SK-N-SH (cell line): Measurements from ENCODE around the gene INPP5E. TPM values are rescaled to one million over a fixed set of nuclear protein-coding genes. Genes with fewer than 3 reads are reported as not detected.

Experiments
- CTCF ChIA-PET: fragments of 300-600, 350-600 bp; formaldehyde crosslinking; extraction: SDS; loops from one replicate; lab custom pipeline; 2021; lab: Yijun Ruan, JAX
- POLR2A ChIA-PET: fragments of 350-600 bp; sonication (Branson Sonifier 250); formaldehyde crosslinking; extraction: SDS; loops from one replicate; lab custom pipeline; 2020; ENCODE audit warnings: antibody characterized with exemption, inconsistent platforms; lab: Yijun Ruan, JAX
- DNase-seq: peaks from one replicate; pipeline ENCODE4 v3.0.0; 2012
- H2AFZ ChIP-seq: fragments of 200-600 bp; sonication (generic); 2 replicates; pipeline ENCODE4 v1.8.1; 2016; ENCODE audit warnings: antibody characterized with exemption, mild to moderate bottlenecking, low read depth
- H3F3A ChIP-seq: fragments of 200-600 bp; sonication (generic); replicated peaks from 2 replicates; pipeline ENCODE3; 2016; ENCODE audit warnings: antibody characterized with exemption, mild to moderate bottlenecking; ENCODE audit not compliant: insufficient read depth
- H3K27ac ChIP-seq, 2 experiments: fragments of 200-500 bp in 1 of 2; fragments of 200-600 bp in 1 of 2; sonication (Bioruptor generic) in 1 of 2; sonication (generic), shearing (Covaris generic) in 1 of 2; 2 replicates each; pipeline versions ENCODE4 v1.5.1 to v1.6.1; 2014 to 2016; ENCODE audit warnings: low read depth in 2 of 2, inconsistent platforms in 1 of 2, low read length in 1 of 2, mild to moderate bottlenecking in 1 of 2, mixed read lengths in 1 of 2
- H3K27me3 ChIP-seq: fragments of 200-600 bp; sonication (generic), shearing (Covaris generic); 2 replicates; pipeline ENCODE4 v1.6.1; 2016; ENCODE audit warnings: mixed run types; ENCODE audit not compliant: insufficient read depth
- H3K36me3 ChIP-seq, 2 experiments: fragments of 200-500 bp in 1 of 2; fragments of 200-600 bp in 1 of 2; sonication (Bioruptor generic) in 1 of 2; sonication (generic) in 1 of 2; replicated peaks in 1 of 2; 2 replicates each; pipeline versions ENCODE3 to v1.5.1; 2014 to 2016; ENCODE audit warnings: low read length in 1 of 2, mild to moderate bottlenecking in 1 of 2; ENCODE audit not compliant: insufficient read depth in 2 of 2, control insufficient read depth in 1 of 2
- H3K4me1 ChIP-seq, 2 experiments: fragments of 200-500 bp in 1 of 2; fragments of 200-600 bp in 1 of 2; sonication (Bioruptor generic) in 1 of 2; sonication (generic), shearing (Covaris generic) in 1 of 2; 2 replicates each; pipeline versions ENCODE4 v1.5.1 to v1.6.1; 2014 to 2016; ENCODE audit warnings: low read depth in 1 of 2, low read length in 1 of 2, mixed run types in 1 of 2; ENCODE audit not compliant: insufficient read depth in 2 of 2, control insufficient read depth in 1 of 2
- H3K4me2 ChIP-seq: fragments of 200-600 bp; sonication (generic), shearing (Covaris generic); 2 replicates; pipeline ENCODE4 v1.6.1; 2017; ENCODE audit warnings: mixed run types
- H3K4me3 ChIP-seq, 2 experiments: fragments of 200-500 bp in 1 of 2; fragments of 200-600 bp in 1 of 2; sonication (Bioruptor generic) in 1 of 2; sonication (generic), shearing (Covaris generic) in 1 of 2; 2 replicates each; pipeline versions ENCODE4 v1.5.1 to v1.8.1; 2014 to 2016; ENCODE audit warnings: low read depth in 2 of 2, inconsistent platforms in 1 of 2, low read length in 1 of 2, mild to moderate bottlenecking in 1 of 2, mixed read lengths in 1 of 2, moderate library complexity in 1 of 2
- H3K79me2 ChIP-seq: fragments of 200-600 bp; sonication (generic); 2 replicates; pipeline ENCODE4 v1.8.1; 2017; ENCODE audit warnings: mild to moderate bottlenecking; ENCODE audit not compliant: insufficient read depth
- H3K9ac ChIP-seq: fragments of 200-600 bp; sonication (generic); 2 replicates; pipeline ENCODE4 v1.6.1; 2017; ENCODE audit warnings: mixed run types
- H3K9me2 ChIP-seq: fragments of 200-600 bp; sonication (generic); 2 replicates; pipeline ENCODE4 v1.6.1; 2017; ENCODE audit warnings: mixed run types
- H3K9me3 ChIP-seq: fragments of 200-600 bp; sonication (generic); 2 replicates; pipeline ENCODE4 v1.6.1; 2017; ENCODE audit warnings: mixed run types, mild to moderate bottlenecking, moderate library complexity
- H4K20me1 ChIP-seq: fragments of 200-600 bp; sonication (generic); 2 replicates; pipeline ENCODE4 v1.6.1; 2017; ENCODE audit warnings: mild to moderate bottlenecking, mixed run types; ENCODE audit not compliant: insufficient read depth
- ELF1 ChIP-seq: IDR thresholded peaks from 2 replicates; pipeline ENCODE4 v1.4.0; 2012
- EZH2phosphoT487 ChIP-seq: fragments of 200-600 bp; sonication (generic); IDR thresholded peaks from 2 replicates; pipeline ENCODE4 v1.6.1; 2017; ENCODE audit warnings: low read depth, mixed run types, mild to moderate bottlenecking, antibody characterized with exemption, moderate library complexity, borderline replicate concordance
- FOSL2 ChIP-seq: IDR thresholded peaks from 2 replicates; pipeline ENCODE4 v1.4.0; 2012; ENCODE audit warnings: low read depth, mild to moderate bottlenecking, moderate library complexity, borderline replicate concordance
- FOXM1 ChIP-seq: IDR thresholded peaks from 2 replicates; pipeline ENCODE4 v1.4.0; 2012; ENCODE audit warnings: low read depth, mild to moderate bottlenecking
- GABPA ChIP-seq: IDR thresholded peaks from 2 replicates; pipeline ENCODE4 v1.4.0; 2012; ENCODE audit warnings: low read depth, mild to moderate bottlenecking
- GATA2 ChIP-seq: sonication (generic); formaldehyde crosslinking; IDR thresholded peaks from 2 replicates; pipeline ENCODE4 v1.5.0; 2020; ENCODE audit warnings: mild to moderate bottlenecking, missing genetic modification reagents
- JUND ChIP-seq: IDR thresholded peaks from 2 replicates; pipeline ENCODE4 v1.4.0; 2012
- MEF2A ChIP-seq: IDR thresholded peaks from 2 replicates; pipeline ENCODE4 v1.4.0; 2012; ENCODE audit warnings: low read depth, borderline replicate concordance
- MXI1 ChIP-seq: IDR thresholded peaks from 2 replicates; pipeline ENCODE4 v1.6.1; 2012; ENCODE audit warnings: mild to moderate bottlenecking, low read depth, low read length, improper control_type of control experiment
- NFIC ChIP-seq: IDR thresholded peaks from 2 replicates; pipeline ENCODE4 v1.4.0; 2012; ENCODE audit warnings: borderline replicate concordance
- POLR2AphosphoS5 ChIP-seq: IDR thresholded peaks from 2 replicates; pipeline ENCODE4 v1.6.1; 2012; ENCODE audit warnings: low read depth, low read length
- RCOR1 ChIP-seq: fragments of 150-350 bp; IDR thresholded peaks from 2 replicates; pipeline ENCODE4 v1.6.1; 2017; ENCODE audit warnings: antibody characterized with exemption, low read length
- RXRA ChIP-seq: IDR thresholded peaks from 2 replicates; pipeline ENCODE4 v1.4.0; 2012; ENCODE audit warnings: low read depth, mild to moderate bottlenecking, borderline replicate concordance
- TAF1 ChIP-seq: IDR thresholded peaks from 2 replicates; pipeline ENCODE4 v1.6.1; 2012; ENCODE audit warnings: low read depth, mild to moderate bottlenecking, low read length, moderate library complexity, borderline replicate concordance
- TCF12 ChIP-seq: IDR thresholded peaks from 2 replicates; pipeline ENCODE4 v1.4.0; 2012
- WGBS: methylation state at CpG from one replicate; pipeline ENCODE4 v1.1.6; 2017; ENCODE audit warnings: low lambda C conversion rate; 5-methylcytosine and 5-hydroxymethylcytosine counted together
- polyA plus RNA-seq, 3 experiments: library from polyadenylated mRNA; depleted of rRNA; stranded (reverse); fragments of >200 nt; gene quantifications; 2 replicates each; pipeline ENCODE4 v1.2.3, GENCODE V29; 2012

INPP5E gene
- polyA plus RNA-seq, 1 of the 3 experiments (the other 2 are of a cell fraction), result 12.8 TPM

- Histone ChIP-seq H3K4me1 (peaks cover 0 to 17% of the 10 kb centered on the region in 2 experiments; a peak in 1 of 4 replicates), H2AFZ (no peak overlapping the region), H3K27me3 (no peaks in the 10 kb centered on the region), H3K9me2 (no peaks in the 10 kb centered on the region), H3K4me3 (no peak overlapping the region), H3K27ac (no peak overlapping the region), H3F3A (no peaks in the 10 kb centered on the region), H3K79me2 (peaks cover 61% of the 10 kb centered on the region), H4K20me1 (peaks cover 55% of the 10 kb centered on the region), H3K9ac (no peak overlapping the region), H3K4me2 (no peak overlapping the region), H3K9me3 (no peaks in the 10 kb centered on the region), H3K36me3 (peaks cover 0 to 43% of the 10 kb centered on the region in 2 experiments)
- CTCF ChIA-PET, result interaction anchor here (0.6 to 1.2 kb wide), 2 partner anchors 71 to 989 kb away, joined by 3 read pairs; partner anchors contain the start of genes DNLZ, EXD3 and NOXA1
- TF ChIP-seq NFIC (no peak), RXRA (no peak), EZH2phosphoT487 (no peak), MXI1 (no peak), TAF1 (no peak), FOXM1 (no peak), RCOR1 (no peak), JUND (no peak), TCF12 (no peak), GABPA (no peak), POLR2AphosphoS5 (no peak), ELF1 (no peak)
- POLR2A ChIA-PET, result interaction anchor here (1.0 to 1.8 kb wide), 2 partner anchors 9 to 18 kb away, joined by 3 to 5 read pairs; no protein-coding TSS in a partner anchor
- WGBS, result 93% methylated on average over 22 of the region's 37 CpGs
- DNase-seq, result no peak
These were observed 5.6 kb downstream of the INPP5E start for GRCh38 chr9:136433849-136434579.

- Histone ChIP-seq H3K9me2 (no peaks in the 10 kb centered on the region), H3K27me3 (no peaks in the 10 kb centered on the region), H2AFZ (no peak overlapping the region), H3F3A (peaks cover 6% of the 10 kb centered on the region), H3K27ac (no peak overlapping the region), H3K9ac (no peak overlapping the region), H3K4me1 (peaks cover 0 to 17% of the 10 kb centered on the region in 2 experiments; a peak in 1 of 4 replicates), H4K20me1 (peaks cover 49% of the 10 kb centered on the region), H3K4me2 (no peak overlapping the region), H3K4me3 (no peak overlapping the region), H3K9me3 (no peaks in the 10 kb centered on the region), H3K36me3 (peaks cover 0 to 47% of the 10 kb centered on the region in 2 experiments), H3K79me2 (peaks cover 52% of the 10 kb centered on the region)
- ChIA-PET CTCF (interaction anchor here (0.6 kb wide), 1 partner anchor 990 kb away, joined by 3 read pairs; the partner anchor contains the start of genes EXD3 and NOXA1), POLR2A (interaction anchor here (1.0 kb wide), 1 partner anchor 17 kb away, joined by 3 read pairs; no protein-coding TSS in a partner anchor)
- 94% methylated on average over 14 of the region's 36 CpGs for WGBS
- no peak for DNase-seq
- TF ChIP-seq GATA2 (CRISPR knock-in tag) (no peak), FOXM1 (no peak), MEF2A (no peak), FOSL2 (no peak), RXRA (no peak)
These were observed 6.5 kb downstream of the INPP5E start for GRCh38 chr9:136433043-136433715.
